ENCODE data around the gene SETBP1.

Gene SETBP1

DNA sequence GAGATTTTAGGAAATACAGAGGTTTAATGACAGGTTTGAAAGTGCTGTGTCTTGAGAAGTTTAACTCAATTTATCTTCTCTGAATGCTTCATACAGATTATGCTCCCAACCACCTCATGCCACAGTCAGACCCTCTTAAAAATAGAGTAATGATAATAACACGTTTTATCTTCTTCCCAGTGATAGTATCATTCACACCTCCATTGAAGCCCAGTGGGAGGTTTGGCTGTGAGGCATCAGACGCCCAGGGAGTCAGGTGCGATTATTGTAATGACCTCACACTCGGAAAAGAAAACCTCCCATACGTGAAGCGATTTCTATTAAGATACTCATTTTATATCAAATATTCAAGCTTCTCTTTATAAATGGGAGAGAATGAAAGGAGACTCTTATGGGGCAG is 366.3 kb downstream of the SETBP1 start:
- DNase-seq = no peak

DNA sequence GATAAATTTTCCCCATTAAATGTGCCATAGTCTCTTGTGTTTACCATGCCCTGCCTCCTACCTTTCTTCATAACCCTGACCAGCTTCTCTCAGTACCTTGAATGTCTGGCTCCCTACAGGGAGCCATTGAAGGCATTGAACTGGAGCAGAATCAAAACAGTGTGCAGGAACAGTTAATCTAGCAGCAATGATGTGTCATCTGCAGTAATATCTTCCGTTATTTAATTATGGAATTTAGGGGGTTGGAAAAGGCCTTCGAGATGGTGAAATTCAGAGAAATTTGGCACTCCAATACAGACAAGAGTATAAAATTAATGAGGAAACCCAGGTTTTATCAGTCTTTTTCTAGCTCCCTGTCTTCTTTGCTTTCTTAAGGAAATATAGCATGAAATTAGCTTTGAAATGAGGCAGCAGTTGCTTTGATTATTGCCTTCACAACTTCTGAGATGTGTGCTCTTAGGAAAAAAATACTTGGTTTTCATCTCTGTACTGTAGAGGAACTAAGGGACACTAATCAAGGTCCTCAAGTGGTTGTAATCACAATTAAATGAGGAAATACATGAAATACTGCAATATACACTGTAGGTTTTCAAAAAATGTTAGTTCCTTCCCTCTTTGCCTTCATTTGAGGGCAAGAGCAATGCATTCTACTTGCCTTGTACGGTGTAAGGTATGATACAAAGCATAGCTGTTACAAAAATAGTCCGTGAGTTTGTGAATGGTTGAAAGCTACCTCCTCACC is 369.1 kb downstream of the SETBP1 start:
- DNase-seq = no peak

DNA sequence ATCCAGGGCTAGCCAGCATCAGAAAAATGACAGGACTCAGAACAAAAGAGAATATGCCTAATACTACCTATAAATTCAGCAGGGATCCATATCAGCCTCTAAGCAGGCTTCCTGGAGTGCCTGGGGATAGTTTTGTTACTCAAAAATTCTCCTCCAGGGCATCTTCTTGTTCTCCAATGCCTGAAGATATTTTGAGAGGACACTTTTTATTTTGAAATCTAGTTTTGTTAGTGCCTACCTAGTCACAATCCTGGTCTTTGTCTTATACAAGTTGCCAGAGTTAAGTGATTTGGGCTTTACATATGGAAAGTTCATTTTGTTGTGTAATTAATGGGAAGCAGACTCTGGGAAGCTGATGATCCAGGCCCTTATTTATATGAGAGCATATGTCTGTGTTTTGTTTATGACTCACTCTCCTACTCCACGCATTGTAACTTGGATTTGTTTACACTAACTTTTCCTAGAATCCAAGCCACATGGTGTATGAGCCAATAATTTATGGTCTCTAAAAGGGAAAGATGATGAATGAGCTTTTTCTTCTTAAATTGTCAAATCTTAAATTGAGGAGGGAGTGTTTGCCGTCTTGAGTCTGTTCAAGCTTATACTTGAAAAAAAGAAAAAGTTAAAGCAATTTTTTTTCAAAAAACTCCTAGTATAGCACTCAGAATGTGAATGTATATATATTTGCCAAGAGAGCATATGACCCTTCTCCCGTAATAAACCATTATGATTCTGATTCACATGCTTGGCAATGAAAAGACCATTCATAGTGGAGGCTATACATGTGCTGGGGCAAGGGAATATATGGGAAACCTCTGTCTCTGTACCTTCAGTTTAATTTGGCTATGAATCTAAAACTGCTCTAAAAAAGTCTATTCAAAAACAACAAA is 370.3 kb downstream of the SETBP1 start:
- no peak for DNase-seq

DNA sequence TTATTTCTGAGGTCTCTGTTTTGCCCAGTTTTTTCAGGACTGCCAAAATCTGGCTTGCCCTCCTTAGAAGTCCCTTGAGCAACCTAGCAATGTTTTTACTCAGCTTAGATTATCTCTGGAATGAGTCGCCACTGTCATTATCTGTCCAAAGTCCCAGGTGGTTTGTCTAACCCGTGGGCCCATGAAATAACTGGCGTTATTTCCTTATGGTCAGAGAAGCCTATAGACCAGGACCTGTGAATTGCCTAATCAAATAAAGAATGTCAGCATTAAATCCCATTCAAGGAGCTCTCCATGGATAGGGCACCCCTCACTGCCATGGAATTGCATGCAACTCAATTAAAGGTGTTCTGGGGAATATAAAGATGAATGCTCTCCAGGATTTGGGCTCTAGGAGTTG is 373.9 kb downstream of the SETBP1 start:
- DNase-seq = no peak

DNA sequence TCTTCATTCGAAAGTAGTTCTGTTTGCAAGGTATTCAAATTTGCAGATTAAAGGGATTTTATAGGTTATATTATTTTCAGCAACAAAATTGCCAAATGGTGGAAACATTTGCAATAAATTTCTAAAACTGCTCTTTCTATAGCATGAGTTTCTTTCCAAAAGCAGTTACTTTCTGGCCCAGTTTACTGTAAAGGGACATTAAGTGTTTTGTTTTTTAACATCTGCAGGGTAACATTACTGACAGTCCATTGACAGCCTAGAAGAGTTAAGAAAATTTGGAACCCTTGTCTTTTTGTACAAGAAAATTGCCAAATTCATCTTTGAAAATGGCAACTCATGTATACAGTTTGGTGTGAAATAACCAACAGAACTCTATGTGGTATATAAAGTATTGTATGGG is 375.1 kb downstream of the SETBP1 start:
- no peak for DNase-seq

DNA sequence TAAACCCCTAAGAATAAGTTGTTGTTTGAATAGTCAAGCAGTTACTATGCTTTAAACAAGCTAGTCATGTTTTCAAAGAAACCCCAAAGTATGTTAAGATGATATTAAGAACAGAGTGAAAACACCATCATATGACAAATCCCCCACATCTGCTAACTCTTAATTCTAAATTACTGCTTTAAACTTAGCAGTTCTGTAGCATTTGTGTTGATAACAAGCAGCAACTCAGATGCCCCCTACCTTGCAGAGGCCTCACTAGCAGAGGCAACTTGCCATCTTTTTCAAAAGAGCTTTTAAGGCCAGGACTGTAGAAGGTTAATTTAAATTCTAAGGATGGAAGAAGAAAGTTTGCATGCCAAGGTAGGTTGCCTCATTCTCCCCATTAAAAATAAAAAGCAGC is 376.2 kb downstream of the SETBP1 start:
- no peak for DNase-seq

DNA sequence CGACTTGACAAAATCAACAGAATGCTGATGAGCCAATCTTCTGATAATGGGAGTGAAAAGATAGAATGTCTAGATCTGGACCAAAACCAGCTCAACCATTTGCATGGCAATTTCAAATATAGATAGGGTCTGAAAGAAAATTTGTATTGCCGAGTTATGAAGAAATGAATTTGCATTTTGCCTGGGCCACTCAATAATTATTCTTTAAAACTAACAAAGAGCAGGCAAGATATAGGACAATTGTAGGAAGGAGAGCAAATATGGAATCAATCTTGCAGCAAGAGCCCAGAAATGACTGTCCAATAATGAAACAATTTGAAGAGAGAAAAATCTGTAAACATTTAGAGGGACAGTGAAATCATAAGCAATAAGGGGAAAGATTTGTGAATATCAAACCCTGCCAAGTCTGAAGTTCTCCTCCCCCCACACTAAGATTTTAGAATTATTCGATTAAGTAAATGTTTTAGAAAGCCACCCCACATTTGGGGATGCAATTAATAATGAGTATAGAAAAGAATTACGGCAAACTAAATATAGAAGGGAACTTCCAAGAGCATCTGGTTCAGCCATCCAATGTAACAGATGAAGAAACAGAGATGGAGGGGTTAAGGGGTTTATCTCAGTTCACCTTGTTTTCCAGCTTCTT is 377.4 kb downstream of the SETBP1 start:
- no peak for DNase-seq

DNA sequence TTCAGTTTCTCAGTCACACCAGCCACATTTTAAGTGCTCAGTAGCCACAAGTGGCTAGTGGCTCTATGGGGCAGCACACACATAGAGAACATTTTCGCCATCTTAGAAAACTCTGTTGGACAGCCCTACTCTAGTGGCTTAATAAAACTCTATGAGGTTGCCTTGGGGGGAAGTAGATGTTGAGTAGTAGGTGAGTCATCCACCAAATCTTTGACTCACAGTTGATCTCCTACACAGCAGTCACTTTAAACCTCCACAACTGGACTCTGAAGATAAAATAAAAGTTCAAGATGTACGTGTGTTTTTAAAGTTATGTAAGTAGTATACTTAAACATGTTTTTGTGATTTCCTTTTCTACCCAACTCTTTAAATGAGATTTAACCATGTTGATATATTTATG is 379.0 kb downstream of the SETBP1 start:
- no peak for DNase-seq

DNA sequence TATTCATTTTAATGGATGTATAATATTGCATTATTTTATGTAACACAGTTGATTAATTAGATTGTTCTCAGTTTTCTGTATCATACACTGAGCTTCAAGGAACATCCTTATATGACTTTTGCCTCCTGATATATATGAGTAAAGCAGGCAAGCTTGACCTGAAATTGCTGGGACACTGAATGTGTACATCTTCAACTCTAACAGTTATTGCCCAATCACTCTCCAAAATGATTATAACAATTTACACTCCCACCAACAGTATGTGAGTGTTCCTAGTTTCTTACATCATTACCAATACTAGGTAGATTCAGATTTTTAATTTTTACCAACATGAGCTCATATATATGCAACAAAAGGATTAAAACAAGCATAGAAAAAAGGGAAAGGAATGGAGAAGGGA is 379.4 kb downstream of the SETBP1 start:
- no peak for DNase-seq

DNA sequence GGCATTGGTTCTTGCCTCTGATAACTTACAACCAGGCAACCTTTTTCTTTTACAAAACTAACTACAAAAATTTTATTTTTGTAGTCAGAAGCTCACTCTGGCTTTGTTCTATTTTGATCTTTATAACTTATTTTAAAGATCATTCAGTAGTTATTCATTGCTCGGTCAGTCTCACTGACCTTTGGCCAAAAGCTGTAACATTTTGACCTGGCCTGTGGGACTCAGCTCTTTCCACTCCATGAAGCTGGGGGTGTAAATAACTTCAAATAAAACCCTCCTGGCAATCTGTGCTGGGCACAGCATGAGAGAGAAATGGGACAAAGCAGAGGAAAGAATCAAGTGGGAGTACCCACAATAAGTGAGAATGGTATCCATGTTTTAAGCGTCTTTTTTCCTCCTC is 380.7 kb downstream of the SETBP1 start:
- no peak for DNase-seq

DNA sequence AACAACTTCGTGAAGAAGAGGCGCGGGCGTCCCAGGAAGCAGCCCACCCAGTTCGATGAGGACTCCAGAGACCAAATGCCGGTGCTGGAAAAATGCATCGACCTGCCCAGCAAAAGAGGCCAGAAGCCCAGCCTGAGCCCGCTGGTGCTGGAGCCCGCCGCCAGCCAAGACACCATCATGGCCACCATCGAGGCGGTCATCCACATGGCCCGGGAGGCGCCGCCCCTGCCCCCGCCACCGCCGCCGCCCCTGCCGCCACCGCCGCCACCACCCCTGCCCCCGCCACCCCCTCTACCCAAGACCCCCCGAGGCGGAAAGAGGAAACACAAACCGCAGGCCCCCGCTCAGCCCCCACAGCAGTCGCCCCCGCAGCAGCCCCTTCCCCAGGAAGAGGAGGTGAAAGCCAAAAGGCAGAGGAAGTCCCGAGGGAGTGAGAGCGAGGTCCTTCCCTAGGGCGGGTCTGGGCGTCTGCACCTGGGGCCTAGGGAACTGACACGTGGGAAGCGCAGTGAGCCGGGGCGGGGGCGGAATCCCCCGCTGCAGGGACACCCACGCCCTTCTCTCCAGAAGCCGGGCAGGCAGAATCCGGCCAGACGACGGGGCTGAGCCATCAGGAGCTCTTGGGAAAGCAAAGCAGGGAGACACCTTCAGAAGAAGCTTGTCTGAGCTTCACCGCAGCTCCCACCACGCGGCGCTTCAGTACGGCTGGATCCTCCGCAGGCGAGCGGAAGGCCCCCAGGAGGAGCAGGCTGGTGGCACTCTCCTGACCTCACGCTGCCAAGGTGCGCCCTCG is 382.8 kb downstream of the SETBP1 start:
- DNase-seq = no peak

DNA sequence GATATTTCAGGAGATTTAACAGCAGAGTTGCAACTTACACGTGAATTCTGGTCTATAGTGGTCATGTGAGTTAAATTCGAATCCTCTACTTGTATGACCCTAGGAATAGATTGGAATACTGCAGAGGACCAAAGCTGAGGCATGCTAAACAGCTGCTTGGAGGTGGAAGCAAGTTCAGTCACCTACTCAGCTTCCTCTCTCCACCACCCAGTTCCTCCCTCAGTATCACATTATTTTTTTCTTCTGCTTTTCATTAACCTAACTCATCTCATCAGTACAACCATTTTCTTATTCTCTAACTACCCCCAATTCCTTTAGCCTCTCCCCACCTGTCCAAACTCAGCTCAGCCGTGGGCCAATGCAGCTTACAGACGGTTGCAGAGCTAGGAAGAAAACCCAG is 385.5 kb downstream of the SETBP1 start:
- no peak for DNase-seq

DNA sequence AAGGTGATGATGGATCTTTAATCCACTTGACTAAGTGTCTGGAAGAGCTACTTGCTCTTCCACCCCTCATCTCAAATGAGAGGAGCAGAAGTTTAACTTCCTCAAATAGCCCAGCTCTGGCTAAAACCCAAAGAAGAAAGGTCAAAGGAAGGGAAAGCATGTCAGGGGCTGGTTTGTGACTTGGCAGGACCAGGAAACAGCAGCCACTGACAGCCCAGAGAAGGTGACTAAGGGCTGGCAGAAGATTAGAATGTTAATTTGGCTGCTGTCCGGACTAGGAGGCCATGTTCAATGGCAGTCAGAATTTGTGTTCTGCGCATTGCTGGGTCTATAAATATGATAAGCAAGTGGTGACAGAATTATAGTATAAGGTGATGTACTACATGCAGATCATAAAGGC is 386.2 kb downstream of the SETBP1 start:
- no peak for DNase-seq

DNA sequence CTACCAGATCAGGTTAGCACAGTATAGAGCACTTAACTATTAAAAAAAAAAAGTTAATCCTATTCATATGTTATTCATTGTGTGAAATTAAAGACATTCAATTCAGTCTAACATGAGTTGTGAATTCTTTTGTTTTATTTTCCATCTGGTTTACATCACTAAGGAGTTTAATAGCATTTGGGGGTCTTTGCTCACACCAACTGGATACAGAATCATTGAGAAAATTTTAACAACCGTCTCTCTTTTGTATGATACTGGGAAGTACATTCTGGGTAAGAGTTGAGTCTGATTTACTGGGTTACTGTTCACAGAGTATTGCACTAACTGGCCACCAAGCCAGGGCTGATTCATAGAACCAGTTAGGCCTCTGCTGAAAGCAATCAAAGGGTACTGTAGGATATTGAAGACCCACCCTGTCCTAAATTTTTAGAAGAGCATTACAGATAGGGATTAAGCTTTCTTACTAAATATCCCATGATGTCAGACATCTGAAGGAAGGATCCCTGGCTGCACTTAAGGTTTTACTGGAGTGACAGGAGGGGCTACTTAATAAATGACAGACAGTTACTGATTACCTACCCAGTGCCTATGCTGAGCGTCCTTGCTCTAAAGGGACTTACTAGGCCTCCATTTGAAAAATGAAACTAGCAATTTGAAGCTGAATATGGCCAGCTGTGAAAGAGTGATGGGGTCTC is 387.9 kb downstream of the SETBP1 start:
- no peak for DNase-seq

DNA sequence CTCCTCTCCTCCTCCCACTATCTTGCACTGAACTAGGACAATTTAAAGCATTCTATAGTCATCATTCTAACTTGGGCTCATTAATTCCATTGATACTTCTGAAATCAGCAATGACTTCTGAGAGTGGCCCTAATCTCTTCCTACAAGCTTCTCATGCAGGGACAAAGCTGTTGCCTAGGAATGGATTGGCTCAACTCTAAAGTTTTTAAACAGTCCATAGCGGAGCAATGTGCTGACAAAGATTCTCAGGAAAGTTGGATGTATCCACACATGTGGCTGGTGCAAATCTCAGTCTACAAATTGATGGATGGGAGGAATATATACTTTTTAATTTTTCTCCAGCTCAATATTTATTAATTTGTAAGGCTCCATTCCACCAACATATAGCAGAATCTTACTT is 388.9 kb downstream of the SETBP1 start:
- no peak for DNase-seq

DNA sequence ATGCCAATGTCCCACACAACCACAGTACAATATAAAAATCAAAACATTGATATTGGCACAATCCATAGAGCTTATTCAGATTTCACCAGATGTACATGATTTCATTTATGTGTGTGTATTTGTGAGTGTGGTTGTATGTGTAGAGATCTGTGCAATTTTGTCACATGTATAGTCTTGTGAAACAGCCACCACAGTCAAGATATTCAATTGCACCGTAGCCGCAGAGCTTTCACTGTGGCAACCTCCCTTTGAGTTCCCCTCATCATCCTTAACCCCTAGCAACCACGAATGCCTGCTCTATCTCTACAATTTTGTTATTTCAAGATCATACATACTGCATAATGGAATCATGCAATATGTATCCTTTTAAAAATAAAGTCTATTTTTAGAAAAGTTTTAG is 391.3 kb downstream of the SETBP1 start:
- DNase-seq = no peak

DNA sequence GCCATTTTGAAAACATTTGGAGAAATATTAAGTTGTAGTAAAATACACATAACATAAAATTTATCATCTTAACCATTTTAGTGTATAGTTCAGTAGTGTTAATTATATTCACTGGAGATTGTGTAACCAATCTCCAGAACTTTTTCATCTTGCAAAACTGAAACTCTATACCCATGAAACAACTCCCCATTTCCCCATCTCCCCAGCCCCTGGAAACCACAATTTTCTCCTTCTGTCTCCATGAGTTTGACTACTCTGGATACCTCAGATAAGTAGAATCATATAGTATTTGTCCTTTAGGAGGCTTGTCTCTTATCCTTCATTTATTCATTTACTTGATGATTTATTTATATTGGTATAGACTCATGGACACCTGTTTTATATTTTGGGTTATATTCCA is 392.9 kb downstream of the SETBP1 start:
- no peak for DNase-seq

DNA sequence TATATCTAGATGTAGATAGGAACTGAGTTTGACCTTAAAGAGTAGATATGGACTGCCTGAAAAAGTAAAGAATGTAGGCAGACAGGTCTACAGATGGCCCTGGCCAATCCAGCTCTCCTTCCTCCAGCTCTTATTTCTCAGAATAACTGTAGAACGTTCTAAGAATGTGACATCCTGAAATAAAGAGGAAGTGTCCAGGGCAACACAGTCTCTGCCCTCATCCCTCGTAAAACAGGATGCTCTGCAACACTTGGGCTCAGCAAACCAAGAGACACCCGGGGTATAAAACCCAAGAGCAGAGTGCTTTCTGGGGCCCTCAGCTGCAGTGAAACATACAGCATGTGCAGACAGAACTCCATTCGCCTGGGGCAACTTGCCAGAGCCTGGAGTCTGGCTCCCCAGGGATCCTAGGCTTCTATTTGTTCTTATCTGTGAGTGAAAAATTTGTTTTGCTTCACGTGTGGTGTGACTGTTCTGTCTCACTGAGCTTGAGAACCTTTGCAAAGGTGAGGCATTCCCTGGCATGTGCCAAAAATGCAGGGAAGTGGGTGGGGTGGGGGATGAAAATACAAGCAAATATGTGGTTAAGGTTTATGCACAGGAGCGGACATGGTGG is 401.0 kb downstream of the SETBP1 start:
- DNase-seq = no peak

DNA sequence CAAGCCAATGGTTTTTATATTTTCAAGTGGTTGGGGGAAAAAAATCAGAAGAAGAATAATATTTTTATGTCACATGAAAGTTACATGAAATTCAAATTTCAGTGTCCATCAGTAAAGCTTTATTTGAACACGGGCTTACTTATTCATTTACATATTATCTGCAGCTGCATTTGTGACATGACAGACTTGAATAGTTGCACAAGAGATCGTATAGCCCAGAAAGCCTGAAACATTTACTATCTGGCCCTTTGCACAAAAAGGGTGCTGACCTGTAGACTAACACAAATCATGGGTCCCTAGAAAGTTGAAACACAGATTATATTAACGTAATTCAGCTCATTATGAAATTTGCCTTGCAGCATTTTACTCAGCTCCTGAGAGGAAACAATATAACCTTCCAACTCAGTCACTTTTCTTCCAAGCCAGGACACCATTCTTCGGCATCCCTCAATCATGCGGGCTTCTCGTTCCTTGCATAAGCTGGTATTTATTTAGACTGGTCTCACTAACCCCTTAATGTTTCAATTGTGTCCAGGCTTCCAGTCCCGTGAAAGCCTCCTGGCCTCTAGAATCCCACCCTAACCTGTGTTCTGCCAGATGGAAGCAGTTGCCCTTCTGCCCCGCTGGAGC is 402.7 kb downstream of the SETBP1 start:
- no peak for DNase-seq

DNA sequence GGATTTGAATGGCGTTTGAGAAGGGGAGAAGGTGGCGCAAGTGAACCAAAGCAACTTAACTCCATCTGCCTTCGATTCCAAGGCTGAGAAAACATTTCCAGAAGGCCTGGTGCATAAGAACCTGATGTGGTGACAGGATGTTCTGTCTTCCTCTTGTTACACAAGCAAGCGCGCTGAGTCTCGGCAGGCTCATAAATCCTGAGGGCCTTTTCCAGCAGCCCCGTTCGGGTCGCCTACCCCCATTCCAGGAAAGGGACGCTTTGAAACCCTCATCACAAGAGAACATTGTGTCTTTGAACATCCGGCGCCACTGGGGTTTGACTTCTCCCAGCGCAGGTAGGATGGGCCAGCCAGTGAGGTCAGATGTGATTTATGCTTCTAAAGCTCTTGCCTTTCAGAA is 403.5 kb downstream of the SETBP1 start:
- DNase-seq = no peak

DNA sequence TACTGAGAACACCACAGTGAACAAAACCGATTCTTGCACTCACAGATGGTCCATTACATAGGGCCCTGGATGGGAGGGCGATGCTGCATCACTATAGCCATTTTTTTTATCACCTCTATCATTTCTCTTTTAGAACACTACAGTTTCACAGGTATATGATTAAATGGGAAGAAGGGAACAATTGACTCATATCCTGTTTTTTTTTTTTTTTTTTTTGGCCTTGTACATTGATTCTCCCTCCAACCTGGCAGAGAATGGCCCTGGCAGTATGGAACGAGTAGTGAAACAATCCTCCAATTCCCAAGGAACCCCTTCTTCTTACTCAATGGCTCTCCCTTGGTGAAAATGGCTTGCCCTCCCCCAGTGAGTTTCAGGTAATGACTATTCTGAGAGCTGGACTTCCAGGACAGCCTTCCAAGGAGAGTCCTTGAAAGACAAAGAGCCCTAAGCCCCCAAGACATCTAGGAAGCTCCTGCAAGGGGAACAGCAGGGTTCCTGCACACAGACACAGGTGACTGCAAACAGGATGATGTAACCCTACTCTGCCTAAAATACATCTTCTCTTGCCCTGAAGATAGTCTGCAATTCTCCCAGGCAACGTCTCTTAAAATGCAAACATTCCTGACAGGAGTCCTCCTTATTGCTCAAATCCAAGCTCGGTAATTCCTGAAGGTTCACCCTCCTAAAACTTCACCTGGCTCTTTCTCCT is 405.4 kb downstream of the SETBP1 start:
- DNase-seq = no peak

All from stimulated activated CD4-positive, alpha-beta T cell treated with anti-CD3 and anti-CD28 coated beads, Interleukin-4, amount 100 ng/mL, for 24 hours (primary cell).